22Rv1 (cell line): Measurements from ENCODE around the gene S1PR1.

Source experiments
- CTCF ChIP-seq: fragments of 450-650 bp; IDR thresholded peaks from 2 replicates; pipeline ENCODE4 v1.5.1; 2017; ENCODE audit warnings: mild to moderate bottlenecking
- ZFX ChIP-seq: fragments of 450-650 bp; IDR thresholded peaks from 2 replicates; pipeline ENCODE4 v1.6.1; 2017; ENCODE audit warnings: antibody characterized with exemption, borderline replicate concordance

DNA sequence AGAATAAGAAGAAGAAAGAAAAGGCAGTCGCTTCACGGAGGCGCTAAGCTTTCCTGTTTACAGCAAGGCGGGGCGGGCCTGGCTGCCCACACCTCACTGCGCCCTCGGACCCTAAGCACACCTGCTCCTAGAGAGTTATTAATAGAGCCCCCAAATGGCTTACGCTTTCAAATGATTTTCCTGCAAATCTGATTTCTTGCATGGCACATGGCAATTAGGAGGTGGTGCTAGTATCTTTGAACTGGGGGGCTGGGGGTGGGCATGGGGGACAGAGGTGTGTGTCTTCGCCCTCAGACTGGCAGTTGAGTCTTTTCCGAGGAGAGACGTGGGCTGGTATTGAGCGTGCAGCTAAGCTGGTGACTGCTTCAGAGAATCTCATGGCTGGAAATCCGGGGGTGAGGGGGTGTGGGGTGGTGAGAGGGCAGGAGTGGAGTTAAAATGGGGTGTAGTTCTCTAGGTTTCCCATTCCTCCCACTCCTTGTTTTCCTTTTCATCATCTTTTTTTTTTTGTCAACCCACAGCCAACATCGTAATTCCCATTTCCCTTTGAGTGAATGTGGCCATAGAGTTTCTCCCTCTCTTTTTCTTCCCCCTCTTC is 1.3 kb downstream of the S1PR1 start:
- TF ChIP-seq CTCF = no peak
- TF ChIP-seq ZFX = no peak
